Spleen (tissue), 7 donors: Measurements from ENCODE around the gene NCOA3.

Source experiments
- CTCF ChIP-seq, 11 experiments: fragments of 200-600 bp in 7 of 11; fragments of 450-650 bp in 4 of 11; sonication (generic) in 4 of 11; IDR thresholded peaks in 8 of 11; conservative IDR thresholded peaks in 3 of 11; 1 replicate in 7 of 11; 2 replicates in 4 of 11; pipeline versions ENCODE4 v1.4.0 to v1.8.0; 2016 to 2021; ENCODE audit warnings: antibody characterized with exemption in 11 of 11, inconsistent platforms in 4 of 11, mild to moderate bottlenecking in 1 of 11
- POLR2AphosphoS5 ChIP-seq, 3 donors: sonication (generic); formaldehyde crosslinking; IDR thresholded peaks; one replicate each; pipeline ENCODE4 v1.5.1; 2017; ENCODE audit warnings: antibody characterized with exemption in 3 of 3
- donor health status: DM: no; HTN: no; CAD: no; lungs with moderate emphysema.
- donor health status: DM: no; HTN: no; CAD: no.
- donor health status: DM: no; HTN: no; CAD: no.

GRCh38 chr20:47490795-47491194 lies 10.9 kb upstream of the NCOA3 start:
- no peak for TF ChIP-seq CTCF (IDR thresholded peaks at IDR 0.05 in 8 of 11, conservative IDR thresholded peaks at IDR 0.05 in 3 of 11)
- TF ChIP-seq POLR2AphosphoS5 (IDR thresholded peaks at IDR 0.05), result no peak
